Sigmoid colon (tissue), 7 donors: ENCODE measurements around the gene RUNX1. TPM values are rescaled to one million over a fixed set of nuclear protein-coding genes. Genes with fewer than 3 reads are reported as not detected.

Source experiments
- DNase-seq: peaks from one replicate; pipeline ENCODE4 v3.0.0-alpha.2; 2019
- H3K27ac ChIP-seq, 4 donors: fragments of 200-600 bp; sonication (generic); one replicate each; pipeline ENCODE4 v1.5.1; 2016 to 2019; ENCODE audit warnings: mild to moderate bottlenecking in 1 of 4
- H3K27me3 ChIP-seq, 3 donors: fragments of 200-600 bp; sonication (generic); one replicate each; pipeline ENCODE4 v1.5.1; 2019; ENCODE audit warnings: mild to moderate bottlenecking in 1 of 3
- H3K36me3 ChIP-seq, 4 donors: fragments of 200-600 bp; sonication (generic); one replicate each; pipeline ENCODE4 v1.5.1; 2016 to 2019
- H3K4me1 ChIP-seq, 4 donors: fragments of 200-600 bp; sonication (generic); one replicate each; pipeline ENCODE4 v1.5.1; 2017 to 2019
- H3K4me3 ChIP-seq, 4 donors: fragments of 200-600 bp; sonication (generic); one replicate each; pipeline ENCODE4 v1.5.1; 2017 to 2019; ENCODE audit warnings: mild to moderate bottlenecking in 2 of 4, moderate library complexity in 1 of 4
- H3K9me3 ChIP-seq, 4 donors: fragments of 200-600 bp in 3 of 4; sonication (generic) in 3 of 4; one replicate each; pipeline versions ENCODE4 v1.5.1 to v1.6.1; 2013 to 2019
- EP300 ChIP-seq, 4 donors: sonication (generic); formaldehyde crosslinking; IDR thresholded peaks; one replicate each; pipeline ENCODE4 v1.6.1; 2017; ENCODE audit warnings: antibody characterized with exemption in 4 of 4
- POLR2A ChIP-seq, 2 donors: fragments of 450-650 bp; IDR thresholded peaks; one replicate each; pipeline ENCODE4 v1.6.1; 2016; ENCODE audit warnings: antibody characterized with exemption in 2 of 2, mild to moderate bottlenecking in 2 of 2, moderate library complexity in 2 of 2
- POLR2AphosphoS5 ChIP-seq, 4 donors: sonication (generic); formaldehyde crosslinking; IDR thresholded peaks; one replicate each; pipeline ENCODE4 v1.6.1; 2017; ENCODE audit warnings: antibody characterized with exemption in 4 of 4
- WGBS, 2 donors: extraction: QIAGEN DNeasy Blood & Tissue Kit; methylation state at CpG; one replicate each; pipeline ENCODE4 v1.1.7; 2013; 5-methylcytosine and 5-hydroxymethylcytosine counted together
- intact Hi-C: fragments of 100-400 bp; cut with DNase I; formaldehyde crosslinking; loops from one replicate; pipeline ENCODE4 v1.15.1; 2023
- polyA plus RNA-seq, 3 donors: library from polyadenylated mRNA; stranded (reverse); fragments of 200-250 nt; gene quantifications; one replicate each; pipeline ENCODE4 v1.2.3, GENCODE V29; 2013
- total RNA-seq, 4 donors: library from RNA; depleted of rRNA; stranded (reverse); fragments of >200 nt; gene quantifications; one replicate each; pipeline ENCODE4 v1.1.0, GENCODE V29; 2016
- TF ChIP-seq, protein P1 (sequence below), 4 experiments: fragments of 450-650 bp in 3 of 4; fragments of 200-600 bp in 1 of 4; IDR thresholded peaks; one replicate each; pipeline ENCODE4 v1.5.1; 2016 to 2019; ENCODE audit warnings: antibody characterized with exemption in 4 of 4, mild to moderate bottlenecking in 3 of 4, moderate library complexity in 2 of 4
- donor health status: healthy with polysubstance abuse.
- donor health status: Bipolar disorder and iron deficiency.
- donor health status: healthy.

RUNX1 gene
- total and polyA plus RNA-seq, 7 donors, result 2.8 to 23.3 (median 7.5) TPM

GRCh38 chr21:35046263-35046624, 2.9 kb downstream of the RUNX1 start:
- intact Hi-C loops, result loop anchor here (10.0 kb wide), 1 partner anchor 889 kb away; no protein-coding TSS in a partner anchor
- no peak for TF ChIP-seq EP300 (IDR thresholded peaks at IDR 0.05)
- no peak for TF ChIP-seq POLR2AphosphoS5 (IDR thresholded peaks at IDR 0.05)
- TF ChIP-seq, protein P1, sequence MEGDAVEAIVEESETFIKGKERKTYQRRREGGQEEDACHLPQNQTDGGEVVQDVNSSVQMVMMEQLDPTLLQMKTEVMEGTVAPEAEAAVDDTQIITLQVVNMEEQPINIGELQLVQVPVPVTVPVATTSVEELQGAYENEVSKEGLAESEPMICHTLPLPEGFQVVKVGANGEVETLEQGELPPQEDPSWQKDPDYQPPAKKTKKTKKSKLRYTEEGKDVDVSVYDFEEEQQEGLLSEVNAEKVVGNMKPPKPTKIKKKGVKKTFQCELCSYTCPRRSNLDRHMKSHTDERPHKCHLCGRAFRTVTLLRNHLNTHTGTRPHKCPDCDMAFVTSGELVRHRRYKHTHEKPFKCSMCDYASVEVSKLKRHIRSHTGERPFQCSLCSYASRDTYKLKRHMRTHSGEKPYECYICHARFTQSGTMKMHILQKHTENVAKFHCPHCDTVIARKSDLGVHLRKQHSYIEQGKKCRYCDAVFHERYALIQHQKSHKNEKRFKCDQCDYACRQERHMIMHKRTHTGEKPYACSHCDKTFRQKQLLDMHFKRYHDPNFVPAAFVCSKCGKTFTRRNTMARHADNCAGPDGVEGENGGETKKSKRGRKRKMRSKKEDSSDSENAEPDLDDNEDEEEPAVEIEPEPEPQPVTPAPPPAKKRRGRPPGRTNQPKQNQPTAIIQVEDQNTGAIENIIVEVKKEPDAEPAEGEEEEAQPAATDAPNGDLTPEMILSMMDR (IDR thresholded peaks at IDR 0.05), result no peak

DNA sequence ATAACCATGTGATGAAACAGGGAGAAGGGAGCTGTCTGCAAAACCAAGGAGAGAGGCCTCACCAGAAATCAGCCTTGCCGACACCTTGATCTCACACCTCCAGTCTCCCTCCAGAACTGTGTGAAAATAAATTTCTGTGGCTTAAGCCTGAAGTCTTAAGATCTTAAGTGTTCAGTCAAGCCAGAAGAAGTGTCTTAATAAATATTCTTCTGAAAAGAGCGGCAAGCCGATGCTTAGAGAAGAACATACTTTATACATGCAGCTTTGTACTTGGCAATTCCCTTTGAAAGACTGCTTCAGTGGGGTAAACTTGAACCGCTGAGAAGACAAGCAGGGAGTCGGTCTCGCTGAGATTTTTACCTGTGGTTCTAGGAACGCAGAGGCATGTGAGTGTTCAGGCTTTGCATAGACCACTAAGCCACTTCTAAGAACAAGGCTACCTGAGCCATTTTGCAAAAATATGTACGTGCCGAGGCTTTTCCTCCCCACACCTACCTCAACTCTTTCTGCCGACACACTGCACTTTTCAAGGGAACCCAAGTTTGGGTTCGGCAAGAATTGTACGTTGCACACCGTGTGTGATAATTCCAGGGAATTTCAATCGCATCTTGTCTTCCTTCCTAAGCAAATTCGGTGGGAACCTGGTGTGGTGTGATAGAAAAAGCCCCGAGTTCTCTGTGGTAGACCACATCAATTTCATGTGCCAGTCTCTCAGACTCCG, 3.4 kb downstream of the RUNX1 start:
- Histone ChIP-seq H3K4me1 (peaks cover 0 to 36% (median 28%) of the 10 kb centered on the region in 4 donors), H3K9me3 (no peaks in the 10 kb centered on the region), H3K27me3 (no peaks in the 10 kb centered on the region), H3K4me3 (no peak overlapping the region), H3K36me3 (no peaks in the 10 kb centered on the region), H3K27ac (no peak overlapping the region)
- no peak for TF ChIP-seq EP300 (IDR thresholded peaks at IDR 0.05)
- TF ChIP-seq, protein P1 (IDR thresholded peaks at IDR 0.05), result no peak
- TF ChIP-seq POLR2A (IDR thresholded peaks at IDR 0.05), result no peak
- TF ChIP-seq POLR2AphosphoS5 (IDR thresholded peaks at IDR 0.05), result no peak
- intact Hi-C loops, result loop anchor here (10.0 kb wide), 1 partner anchor 889 kb away; no protein-coding TSS in a partner anchor
- no peak for DNase-seq
- WGBS, 2 donors, result 56 to 85% methylated on average over 17 of the region's 17 CpGs

More at GRCh38 chr21:35046263-35046624, 2.9 kb downstream of the RUNX1 start:
- Histone ChIP-seq H3K36me3 (no peaks in the 10 kb centered on the region), H3K27ac (no peak overlapping the region), H3K27me3 (no peaks in the 10 kb centered on the region), H3K4me1 (peaks cover 0 to 41% (median 33%) of the 10 kb centered on the region in 4 donors), H3K4me3 (no peak overlapping the region), H3K9me3 (no peaks in the 10 kb centered on the region)
- no peak for DNase-seq
- 60 to 89% methylated on average over 6 of the region's 6 CpGs for WGBS, 2 donors

DNA sequence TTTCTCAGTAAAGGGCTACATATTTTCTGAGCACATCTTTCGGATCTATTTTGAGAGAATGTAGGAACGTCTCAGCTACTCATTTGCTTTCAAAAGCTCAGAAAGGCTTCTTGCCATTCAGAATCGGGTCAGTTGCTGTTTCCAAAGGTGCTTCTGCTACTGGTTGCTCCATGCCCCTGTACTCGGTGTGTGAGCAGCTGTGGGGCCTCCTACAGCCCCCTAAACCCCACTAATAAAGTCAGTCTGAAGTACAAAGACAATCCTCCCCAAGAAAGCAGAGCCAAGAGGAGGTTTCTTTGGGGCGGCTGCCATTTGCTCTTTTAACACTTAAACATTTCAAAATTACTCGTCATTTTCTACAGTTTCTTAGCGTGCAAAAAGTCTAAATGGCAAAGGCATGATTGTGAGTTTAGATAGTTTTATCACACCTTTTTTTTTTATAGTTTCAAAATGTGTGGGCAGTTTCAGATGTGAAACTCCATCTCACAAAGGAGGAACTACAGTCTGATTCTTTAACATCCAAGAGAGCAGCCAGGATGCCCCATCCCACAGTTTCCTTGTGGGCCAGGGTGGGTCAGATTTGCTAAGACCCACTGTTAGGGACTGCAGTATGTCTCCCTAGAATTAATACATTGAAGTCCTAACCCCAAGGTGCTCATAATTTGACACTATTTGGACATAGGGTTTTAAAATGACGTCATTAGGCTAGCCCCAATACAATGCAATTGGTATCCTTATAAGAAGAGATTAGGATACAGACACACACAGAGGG, 4.1 kb downstream of the RUNX1 start:
- Histone ChIP-seq H3K27me3 (no peaks in the 10 kb centered on the region), H3K9me3 (no peaks in the 10 kb centered on the region), H3K36me3 (no peaks in the 10 kb centered on the region), H3K27ac (no peak overlapping the region), H3K4me1 (peaks cover 0 to 28% (median 22%) of the 10 kb centered on the region in 4 donors), H3K4me3 (no peak overlapping the region)
- no peak for DNase-seq
- 69 to 87% methylated on average over 8 of the region's 8 CpGs for WGBS, 2 donors
- intact Hi-C loops, result loop anchor here (10.0 kb wide), 1 partner anchor 890 kb away; no protein-coding TSS in a partner anchor
- no peak for TF ChIP-seq POLR2AphosphoS5 (IDR thresholded peaks at IDR 0.05)

DNA sequence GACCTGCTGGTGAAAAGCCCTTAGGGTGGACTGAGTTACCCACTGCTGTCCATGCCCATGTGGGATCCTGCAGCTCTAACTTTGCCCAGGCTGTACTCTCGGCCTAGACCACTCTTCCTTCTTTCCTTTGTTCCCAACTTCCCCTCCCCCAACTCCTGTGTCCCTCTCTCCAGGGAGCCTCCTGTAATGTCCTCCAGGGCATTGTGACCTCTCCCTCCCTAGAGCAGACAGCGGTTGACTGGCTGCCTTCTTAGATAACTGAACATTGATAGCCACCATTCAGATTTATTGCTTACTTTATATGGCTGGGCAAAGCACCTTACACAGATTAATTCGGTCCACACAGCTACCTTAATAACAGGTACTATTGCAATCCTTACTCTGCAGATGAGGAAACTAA, 5.0 kb downstream of the RUNX1 start:
- no peak overlapping the region for H3K27ac ChIP-seq
- H3K36me3 ChIP-seq, result no peaks in the 10 kb centered on the region
- H3K4me3 ChIP-seq, result no peak overlapping the region
- no peak for TF ChIP-seq POLR2A (IDR thresholded peaks at IDR 0.05)
- no peak for TF ChIP-seq EP300 (IDR thresholded peaks at IDR 0.05)
- TF ChIP-seq, protein P1 (IDR thresholded peaks at IDR 0.05), result no peak
- no peak for TF ChIP-seq POLR2AphosphoS5 (IDR thresholded peaks at IDR 0.05)
- no peaks in the 10 kb centered on the region for H3K27me3 ChIP-seq
- intact Hi-C loops, result loop anchor here (10.0 kb wide), 1 partner anchor 891 kb away; no protein-coding TSS in a partner anchor
- 21 to 72% methylated on average over 3 of the region's 3 CpGs for WGBS, 2 donors
- H3K4me1 ChIP-seq, result peaks cover 0 to 22% (median 20%) of the 10 kb centered on the region in 4 donors
- no peaks in the 10 kb centered on the region for H3K9me3 ChIP-seq
- no peak for DNase-seq

DNA sequence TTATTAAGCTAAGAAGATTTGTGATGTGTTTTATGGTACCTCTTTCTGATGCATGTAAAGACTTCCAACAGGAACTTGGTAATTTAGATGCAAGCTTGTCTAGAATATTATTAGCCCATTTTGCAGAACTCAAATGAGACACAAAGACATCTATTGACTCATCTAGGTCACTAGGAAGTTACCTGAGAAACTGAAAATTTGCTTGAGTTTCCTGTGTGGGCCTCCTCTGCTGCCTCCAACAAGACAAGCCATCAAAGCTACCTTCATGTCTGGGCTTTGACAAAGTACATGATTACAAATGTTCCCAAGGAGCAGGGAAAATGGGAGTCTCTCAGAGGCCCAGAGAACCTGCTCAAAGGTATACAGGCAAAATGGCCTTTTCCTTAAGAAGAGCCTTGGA, 5.6 kb downstream of the RUNX1 start:
- intact Hi-C loops, result loop anchor here (10.0 kb wide), 1 partner anchor 891 kb away; no protein-coding TSS in a partner anchor
- H3K4me1 ChIP-seq, result peaks cover 0 to 21% (median 19%) of the 10 kb centered on the region in 4 donors
- H3K27ac ChIP-seq, result no peak overlapping the region

More for the DNA sequence above, 5.6 kb downstream of the RUNX1 start:
- Histone ChIP-seq H3K36me3 (no peaks in the 10 kb centered on the region), H3K4me3 (no peak overlapping the region), H3K27me3 (no peaks in the 10 kb centered on the region), H3K9me3 (no peaks in the 10 kb centered on the region)
- no peak for DNase-seq
- no peak for TF ChIP-seq POLR2A (IDR thresholded peaks at IDR 0.05)
- TF ChIP-seq, protein P1 (IDR thresholded peaks at IDR 0.05), result no peak
- no peak for TF ChIP-seq POLR2AphosphoS5 (IDR thresholded peaks at IDR 0.05)
- TF ChIP-seq EP300 (IDR thresholded peaks at IDR 0.05), result no peak
